ENCODE measurements around the gene OSTN. TPM values are rescaled to one million over a fixed set of nuclear protein-coding genes. Genes with fewer than 3 reads are reported as not detected.
"Not testable (repeated sequence)": the region's sequence is repeated elsewhere in the genome, so short reads cannot be mapped to it uniquely, and the experiment has no call there.

OSTN gene
- polyA plus RNA-seq, 1 donor = 8.1 TPM

GRCh38 chr3:191263850-191264249 lies 64.8 kb downstream of the OSTN start:
- no peak for DNase-seq

GRCh38 chr3:191268737-191269136 lies 69.7 kb downstream of the OSTN start:
- no peak for DNase-seq

GRCh38 chr3:191269289-191270085 lies 70.4 kb downstream of the OSTN start:
- no peak for DNase-seq

DNA sequence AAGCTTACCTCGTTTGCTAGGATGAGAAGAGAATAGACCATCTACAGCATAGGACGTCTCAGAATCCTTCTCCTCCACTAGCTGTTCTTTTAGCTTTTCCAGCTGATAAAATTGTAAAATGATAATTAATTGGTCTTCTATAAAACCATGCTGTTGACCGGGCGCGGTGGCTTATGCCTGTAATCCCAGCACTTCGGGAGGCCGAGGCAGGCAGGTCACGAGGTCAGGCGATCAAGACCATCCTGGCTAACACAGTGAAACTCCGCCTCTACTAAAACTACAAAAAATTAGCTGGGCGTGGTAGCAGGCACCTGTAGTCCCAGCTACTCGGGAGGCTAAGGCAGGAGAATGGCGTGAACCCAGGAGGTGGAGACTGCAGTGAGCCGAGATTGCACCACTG lies 76.2 kb downstream of the OSTN start:
- not testable (repeated sequence) for DNase-seq

GRCh38 chr3:191275751-191276150 lies 76.7 kb downstream of the OSTN start:
- no peak for DNase-seq

DNA sequence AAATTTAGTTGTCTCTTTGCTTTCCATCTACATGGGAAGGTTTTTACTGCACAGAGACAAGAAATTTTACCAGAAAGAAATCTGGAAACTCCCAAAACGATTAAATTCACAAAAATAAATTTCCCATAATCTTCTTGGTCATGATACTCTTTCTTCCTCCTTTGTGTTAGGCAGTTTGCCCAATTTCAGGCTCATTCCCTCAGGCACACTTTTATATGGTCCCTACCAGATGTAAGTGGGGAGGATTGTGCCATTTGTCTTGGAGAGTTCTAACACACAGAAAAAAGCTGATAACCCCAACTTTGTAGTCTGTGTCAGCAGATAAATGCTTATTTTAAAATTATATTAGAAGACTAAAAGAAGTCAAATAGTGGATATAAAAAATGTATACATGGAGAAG lies 81.1 kb downstream of the OSTN start:
- DNase-seq = no peak

GRCh38 chr3:191280882-191281281 lies 81.8 kb downstream of the OSTN start:
- DNase-seq = no peak

DNA sequence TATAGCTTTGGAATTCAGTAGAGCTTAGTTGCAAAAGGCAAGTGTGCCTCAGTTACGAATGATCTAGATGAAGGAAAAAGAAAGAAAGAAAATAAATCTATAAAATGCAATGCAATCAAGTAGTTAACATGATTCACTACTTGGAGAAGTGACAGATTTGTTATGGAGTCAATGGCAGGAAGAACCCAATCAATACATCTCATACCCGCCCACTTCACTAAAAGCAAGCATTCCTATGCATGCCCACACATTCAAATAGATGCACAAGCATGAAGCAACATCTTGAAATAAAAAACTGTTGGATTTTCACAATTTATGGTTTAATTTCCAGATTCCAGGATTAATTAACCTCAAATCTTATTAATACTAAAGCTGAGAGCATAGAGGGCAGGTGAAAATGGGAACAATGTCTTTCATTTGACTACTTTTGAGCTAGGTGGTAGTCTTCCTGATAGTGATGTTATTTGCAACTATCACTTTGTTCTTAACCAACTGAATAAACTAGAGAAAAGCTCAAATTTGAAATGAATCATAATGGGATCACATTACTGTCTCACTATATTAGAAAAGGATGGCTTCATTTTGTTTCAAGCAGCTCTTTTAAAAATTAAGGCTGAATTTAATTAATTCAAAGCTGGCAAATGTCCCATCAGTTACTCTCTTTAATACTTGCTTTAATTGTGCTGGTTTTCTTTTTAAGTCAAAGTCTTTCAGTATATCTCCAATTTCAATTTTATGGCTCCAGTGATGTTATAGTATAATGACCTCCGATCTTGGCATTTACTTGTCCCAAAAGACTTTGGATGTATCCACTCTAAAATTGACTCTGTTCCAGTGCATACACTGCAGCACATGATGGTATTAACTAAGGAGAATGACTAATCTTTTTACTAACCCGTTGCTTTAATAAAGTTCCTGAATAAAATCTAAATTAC lies 83.5 kb downstream of the OSTN start:
- DNase-seq = no peak

GRCh38 chr3:191283400-191283799 lies 84.4 kb downstream of the OSTN start:
- no peak for DNase-seq

GRCh38 chr3:191290311-191291025 lies 91.4 kb downstream of the OSTN start:
- no peak for DNase-seq

DNA sequence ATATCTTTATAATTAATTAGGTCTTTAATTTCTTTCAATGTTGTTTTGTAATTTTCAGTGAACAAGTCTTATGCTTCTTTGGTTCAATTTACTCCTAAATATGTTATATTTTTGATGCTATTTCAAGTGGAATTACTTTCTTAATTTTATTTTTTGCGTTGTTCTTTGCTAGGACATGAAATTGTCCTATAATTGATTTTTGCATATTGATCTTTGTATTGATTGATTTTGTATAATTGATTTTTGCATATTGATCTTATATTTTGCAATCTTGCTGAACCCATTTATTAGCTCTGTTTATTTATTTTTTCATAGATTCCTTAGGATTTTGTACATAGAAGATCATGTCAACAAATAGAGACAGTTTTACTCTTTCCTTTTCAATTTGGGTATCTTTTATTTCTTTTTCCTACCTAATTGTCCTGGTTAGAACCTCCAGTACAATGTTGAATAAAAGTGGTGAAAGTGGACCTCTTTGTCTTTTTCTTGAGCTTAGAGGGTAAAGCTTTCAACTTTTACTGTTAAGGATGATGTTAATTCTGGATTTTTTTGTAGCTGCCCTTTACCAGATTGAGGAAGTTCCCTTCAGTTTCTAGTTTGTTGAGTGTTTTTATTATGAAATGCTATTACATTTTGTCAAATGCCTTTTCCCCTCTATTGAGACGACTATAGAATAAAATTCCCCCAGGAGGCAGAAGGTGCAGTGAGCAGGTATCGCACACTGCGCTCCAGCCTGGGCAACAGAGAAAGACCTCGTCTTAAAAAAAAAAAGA lies 93.4 kb downstream of the OSTN start:
- DNase-seq = no peak

GRCh38 chr3:191294291-191294690 lies 95.2 kb downstream of the OSTN start:
- no peak for DNase-seq

GRCh38 chr3:191296041-191296541 lies 97.0 kb downstream of the OSTN start:
- no peak for DNase-seq

- no peak for DNase-seq
These were observed 99.8 kb downstream of the OSTN start for GRCh38 chr3:191298846-191299245.

DNA sequence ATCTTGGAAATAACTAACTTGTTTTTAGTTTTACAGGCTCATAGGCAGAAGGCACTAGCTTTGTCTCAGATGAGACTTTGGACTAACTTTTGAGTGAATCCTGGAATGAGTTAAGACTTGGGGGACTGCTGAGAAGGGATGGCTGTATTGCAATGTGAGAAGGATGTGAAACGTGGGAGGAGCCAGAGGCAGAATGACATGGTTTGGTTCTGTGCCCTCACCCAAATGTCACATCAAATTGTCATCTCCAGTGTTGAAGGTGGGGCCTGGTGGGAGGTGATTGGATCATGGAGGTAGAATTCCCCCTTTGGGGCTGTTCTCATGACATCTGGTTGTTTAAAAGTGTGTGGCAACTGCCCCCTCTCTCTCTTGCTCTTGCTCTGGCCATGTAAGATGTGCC lies 101.4 kb downstream of the OSTN start:
- DNase-seq = no peak

DNA sequence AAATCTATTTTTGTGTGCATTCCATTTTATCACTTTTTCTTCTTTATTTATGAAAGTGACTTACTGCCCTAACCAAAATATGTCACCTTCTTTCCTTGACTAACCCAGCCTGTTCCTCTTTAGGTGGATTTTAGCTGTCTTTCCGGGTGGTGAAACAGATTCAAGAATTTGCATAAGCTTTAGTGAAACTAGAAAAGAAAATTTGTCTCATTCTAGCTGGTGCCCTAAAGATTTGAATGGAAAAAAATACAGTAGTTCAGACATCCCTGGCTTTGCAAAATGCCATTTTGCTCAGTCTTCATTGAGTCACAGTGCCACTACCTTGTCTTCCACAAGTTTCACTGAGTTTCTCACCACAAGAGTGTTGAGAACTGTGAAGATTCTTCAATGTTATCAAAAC lies 102.0 kb downstream of the OSTN start:
- DNase-seq = no peak

- no peak for DNase-seq
These were observed 102.9 kb downstream of the OSTN start for GRCh38 chr3:191301782-191302411.

DNA sequence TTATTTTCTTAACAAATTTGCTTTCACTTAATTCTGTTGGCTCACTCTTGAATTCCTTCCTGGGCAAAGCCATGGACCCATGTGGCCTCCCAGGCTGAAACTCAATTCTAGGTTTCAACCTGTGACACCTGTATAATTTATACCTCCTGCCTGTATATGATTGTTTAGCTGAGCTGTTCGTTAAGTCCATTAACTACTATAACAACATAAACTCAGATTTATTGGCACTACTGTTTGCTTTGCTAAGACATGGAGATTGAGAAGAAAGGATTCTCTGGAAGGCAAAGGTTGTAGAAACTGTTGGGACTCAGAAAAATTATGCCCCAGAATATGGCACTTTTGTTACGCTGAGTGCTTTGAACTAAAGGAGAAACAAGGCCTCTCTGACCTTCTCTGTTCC lies 103.4 kb downstream of the OSTN start:
- no peak for DNase-seq

DNA sequence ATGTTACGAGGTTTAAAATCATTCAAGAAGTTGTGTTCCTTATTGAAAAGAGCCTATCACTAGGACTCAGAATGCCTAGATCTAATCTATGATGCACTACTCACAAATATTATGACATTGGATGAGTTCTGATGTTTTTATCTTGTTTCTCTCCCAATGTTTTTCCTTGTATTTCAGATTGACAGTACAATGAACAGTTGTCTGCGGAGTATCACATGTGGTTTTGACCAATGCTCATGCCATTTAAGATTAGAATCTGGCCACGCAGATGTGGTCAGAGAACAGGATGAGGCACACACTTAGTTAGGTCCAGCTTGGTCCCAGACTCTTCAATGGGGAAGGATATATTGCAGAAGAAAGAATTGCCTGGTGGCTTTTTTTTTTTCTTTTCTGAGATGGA lies 104.6 kb downstream of the OSTN start:
- no peak for DNase-seq

DNA sequence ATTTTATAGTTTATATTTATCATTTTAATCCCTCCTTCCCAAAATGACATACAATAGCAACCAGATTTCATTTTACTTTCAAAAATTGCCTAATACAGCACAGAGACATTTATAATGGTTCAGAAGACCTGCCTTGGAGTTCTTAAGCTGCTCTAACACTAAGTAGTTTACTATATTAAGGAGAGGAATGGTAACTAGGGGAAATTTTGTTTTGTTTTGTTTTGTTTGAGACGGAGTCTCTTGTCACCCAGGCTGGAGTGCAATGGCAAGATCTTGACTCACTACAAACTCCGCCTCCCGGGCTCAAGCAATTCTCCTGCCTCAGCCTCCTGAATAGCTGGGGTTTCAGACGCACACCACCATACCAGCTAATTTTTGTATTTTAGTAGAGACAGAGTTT lies 107.4 kb downstream of the OSTN start:
- no peak for DNase-seq

- no peak for DNase-seq
These were observed 108.3 kb downstream of the OSTN start for GRCh38 chr3:191307341-191307740.
